SK-N-DZ (cell line): ENCODE measurements around the gene NIPAL3.
"Not testable (repeated sequence)": the region's sequence is repeated elsewhere in the genome, so short reads cannot be mapped to it uniquely, and the experiment has no call there.

ENCODE experiments used
- DNase-seq: peaks from one replicate; pipeline ENCODE4 v3.0.0-alpha.2; 2015; ENCODE audit warnings: low spot score

NIPAL3 gene

GRCh38 chr1:24515671-24516209 lies 100.1 kb downstream of the NIPAL3 start:
- DNase-seq: not testable (repeated sequence)

GRCh38 chr1:24516506-24516905 lies 100.9 kb downstream of the NIPAL3 start:
- no peak for DNase-seq

GRCh38 chr1:24517898-24518297 lies 102.3 kb downstream of the NIPAL3 start:
- DNase-seq: no peak

GRCh38 chr1:24520282-24520681 lies 104.7 kb downstream of the NIPAL3 start:
- DNase-seq: not testable (repeated sequence)
